Measurements from ENCODE around the gene GALNT7. TPM values are rescaled to one million over a fixed set of nuclear protein-coding genes. Genes with fewer than 3 reads are reported as not detected.

GALNT7 gene
- total RNA-seq, 4 donors from 2014 or later = 37.1 to 139 (median 96.4) TPM

DNA sequence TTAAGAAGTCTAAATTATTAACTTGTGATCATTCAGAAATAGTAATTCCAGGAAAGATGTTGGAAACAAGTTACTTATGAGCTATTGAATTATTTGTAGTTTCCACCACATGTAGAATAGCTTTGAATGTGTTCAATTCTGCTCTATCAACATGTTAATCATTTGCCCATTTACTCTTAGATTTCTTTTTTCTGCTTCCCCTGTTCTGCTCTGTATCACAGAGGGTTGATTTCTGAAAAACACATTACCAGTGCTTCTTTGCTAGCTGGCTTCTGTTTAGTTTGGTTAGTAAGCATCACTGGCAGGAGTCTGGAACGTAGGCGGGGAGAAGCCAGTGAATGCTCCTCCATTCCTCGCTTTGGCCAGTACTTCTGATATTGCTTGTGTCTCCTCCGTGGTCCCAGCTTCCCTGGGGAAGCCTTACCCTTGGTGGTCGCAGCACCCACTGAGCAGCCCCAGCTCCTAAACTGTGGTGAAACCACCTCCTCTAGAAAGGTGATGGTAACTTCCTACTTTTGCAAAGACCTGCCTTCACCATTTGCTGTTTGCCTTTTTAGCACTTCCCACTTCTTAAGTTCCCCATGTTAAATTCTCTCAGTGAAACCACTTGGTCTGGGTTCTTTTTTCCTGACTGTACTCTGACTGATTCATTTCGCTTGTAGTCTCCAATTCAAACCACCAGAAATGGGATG, 40.3 kb upstream of the GALNT7 start:
- Histone ChIP-seq H3K27me3 (no peaks in the 10 kb centered on the region), H3K4me1 (no peaks in the 10 kb centered on the region), H3K27ac (no peak overlapping the region), H3K9me3 (no peaks in the 10 kb centered on the region), H3K36me3 (no peaks in the 10 kb centered on the region), H3K4me3 (no peak overlapping the region)
- no peak for TF ChIP-seq POLR2A (IDR thresholded peaks at IDR 0.05)
- TF ChIP-seq, protein P1, sequence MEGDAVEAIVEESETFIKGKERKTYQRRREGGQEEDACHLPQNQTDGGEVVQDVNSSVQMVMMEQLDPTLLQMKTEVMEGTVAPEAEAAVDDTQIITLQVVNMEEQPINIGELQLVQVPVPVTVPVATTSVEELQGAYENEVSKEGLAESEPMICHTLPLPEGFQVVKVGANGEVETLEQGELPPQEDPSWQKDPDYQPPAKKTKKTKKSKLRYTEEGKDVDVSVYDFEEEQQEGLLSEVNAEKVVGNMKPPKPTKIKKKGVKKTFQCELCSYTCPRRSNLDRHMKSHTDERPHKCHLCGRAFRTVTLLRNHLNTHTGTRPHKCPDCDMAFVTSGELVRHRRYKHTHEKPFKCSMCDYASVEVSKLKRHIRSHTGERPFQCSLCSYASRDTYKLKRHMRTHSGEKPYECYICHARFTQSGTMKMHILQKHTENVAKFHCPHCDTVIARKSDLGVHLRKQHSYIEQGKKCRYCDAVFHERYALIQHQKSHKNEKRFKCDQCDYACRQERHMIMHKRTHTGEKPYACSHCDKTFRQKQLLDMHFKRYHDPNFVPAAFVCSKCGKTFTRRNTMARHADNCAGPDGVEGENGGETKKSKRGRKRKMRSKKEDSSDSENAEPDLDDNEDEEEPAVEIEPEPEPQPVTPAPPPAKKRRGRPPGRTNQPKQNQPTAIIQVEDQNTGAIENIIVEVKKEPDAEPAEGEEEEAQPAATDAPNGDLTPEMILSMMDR (IDR thresholded peaks at IDR 0.05) = no peak
- no peak for DNase-seq

DNA sequence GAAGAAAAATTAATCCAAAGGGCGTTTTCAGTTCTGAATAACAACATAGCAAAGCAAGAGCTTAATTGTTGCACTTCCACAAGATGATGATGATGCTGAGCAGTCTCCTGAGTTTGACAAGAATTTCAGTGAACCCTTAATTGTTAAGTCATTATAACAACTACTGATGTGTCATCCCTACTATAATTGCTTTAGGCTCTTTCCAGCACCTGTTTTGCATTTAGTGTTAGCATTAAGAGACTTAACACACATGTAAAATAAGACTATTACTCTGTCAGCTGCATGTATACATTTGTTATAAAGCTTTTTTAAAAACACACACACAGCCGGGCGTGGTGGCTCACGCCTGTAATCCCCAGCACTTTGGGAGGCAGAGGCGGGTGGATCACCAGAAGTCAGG, 37.9 kb upstream of the GALNT7 start:
- Histone ChIP-seq H3K27ac (no peak overlapping the region), H3K36me3 (no peaks in the 10 kb centered on the region), H3K27me3 (no peaks in the 10 kb centered on the region), H3K4me1 (no peaks in the 10 kb centered on the region), H3K4me3 (no peak overlapping the region), H3K9me3 (no peaks in the 10 kb centered on the region)
- DNase-seq = no peak
- TF ChIP-seq, protein P1 (IDR thresholded peaks at IDR 0.05) = no peak
- TF ChIP-seq POLR2A (IDR thresholded peaks at IDR 0.05) = no peak

DNA sequence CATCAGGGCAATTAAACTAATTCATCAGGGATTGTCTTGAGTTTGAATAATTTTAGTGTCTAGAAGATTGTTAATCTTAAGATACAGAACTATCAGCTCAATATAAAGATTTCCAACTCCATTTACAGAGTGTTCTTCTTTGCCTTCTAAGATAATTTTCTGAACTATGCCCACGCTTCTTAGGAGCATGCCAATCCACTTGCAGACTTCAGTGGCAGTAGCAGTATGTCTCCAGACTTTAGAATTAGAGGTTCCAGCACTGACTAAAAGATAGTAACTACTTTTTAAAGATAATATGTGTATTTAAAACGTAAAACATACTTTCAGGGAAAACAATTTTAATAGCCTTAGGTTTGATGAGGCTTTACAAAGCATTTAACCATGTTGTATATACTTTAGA, 34.2 kb upstream of the GALNT7 start:
- H3K4me3 ChIP-seq = no peak overlapping the region
- no peak overlapping the region for H3K27ac ChIP-seq
- no peaks in the 10 kb centered on the region for H3K4me1 ChIP-seq
- H3K36me3 ChIP-seq = no peaks in the 10 kb centered on the region
- TF ChIP-seq, protein P1 (IDR thresholded peaks at IDR 0.05) = no peak
- TF ChIP-seq POLR2A (IDR thresholded peaks at IDR 0.05) = no peak
- no peaks in the 10 kb centered on the region for H3K27me3 ChIP-seq
- no peaks in the 10 kb centered on the region for H3K9me3 ChIP-seq
- no peak for DNase-seq

DNA sequence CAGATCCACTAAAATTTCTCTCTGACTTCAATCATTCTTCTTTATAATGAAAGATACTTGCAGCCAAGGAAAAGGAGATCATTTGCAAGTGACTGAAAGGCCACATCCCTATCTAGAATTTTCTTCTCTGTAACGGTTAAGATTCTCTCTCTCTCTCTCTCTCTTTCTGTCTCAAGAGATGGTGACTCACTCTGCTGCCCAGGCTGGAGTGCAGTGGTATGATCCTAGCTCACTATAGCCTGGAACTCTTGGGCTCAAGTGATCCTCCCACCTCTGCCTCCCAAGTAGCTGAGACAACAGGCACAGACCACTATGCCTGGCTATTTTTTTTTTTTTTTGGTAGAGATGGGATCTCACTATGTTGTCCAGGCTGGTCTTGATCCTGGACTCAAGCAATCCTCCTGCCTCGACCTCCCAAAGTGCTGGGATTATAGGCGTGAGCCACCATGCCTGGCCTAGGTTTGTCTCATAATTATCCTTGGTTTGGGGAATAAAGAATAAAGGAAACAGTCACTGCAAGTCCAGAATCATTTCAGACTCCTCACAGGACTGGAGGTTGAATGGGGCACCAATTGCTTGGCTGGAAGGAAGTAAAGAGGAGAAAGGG, 33.3 kb upstream of the GALNT7 start:
- TF ChIP-seq POLR2A (IDR thresholded peaks at IDR 0.05) = no peak
- TF ChIP-seq, protein P1 (IDR thresholded peaks at IDR 0.05) = no peak
- Histone ChIP-seq H3K27me3 (no peaks in the 10 kb centered on the region), H3K9me3 (no peaks in the 10 kb centered on the region), H3K4me3 (no peak overlapping the region), H3K4me1 (no peaks in the 10 kb centered on the region), H3K36me3 (no peaks in the 10 kb centered on the region), H3K27ac (no peak overlapping the region)
- DNase-seq = no peak

DNA sequence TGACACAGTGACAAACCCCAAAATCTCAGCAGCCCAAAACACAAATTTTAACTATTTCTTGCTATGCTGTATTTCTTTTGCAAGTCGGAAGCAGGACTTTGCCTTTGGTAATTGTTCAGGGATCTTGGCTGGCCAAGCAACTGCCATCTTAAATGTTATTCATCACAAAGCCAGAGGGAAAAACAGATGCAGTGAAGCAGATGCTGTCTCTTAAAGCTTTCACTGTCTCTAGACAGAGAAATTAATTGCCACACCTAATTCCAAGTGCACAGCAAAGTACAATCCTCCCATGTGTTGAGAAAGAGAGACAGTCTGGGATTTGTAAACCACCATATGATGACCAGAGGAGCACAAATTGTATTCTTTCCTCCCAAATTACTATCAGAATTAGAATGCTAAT, 30.0 kb upstream of the GALNT7 start:
- Histone ChIP-seq H3K4me1 (no peaks in the 10 kb centered on the region), H3K4me3 (no peak overlapping the region), H3K27ac (no peak overlapping the region), H3K9me3 (no peaks in the 10 kb centered on the region), H3K27me3 (no peaks in the 10 kb centered on the region), H3K36me3 (no peaks in the 10 kb centered on the region)
- no peak for DNase-seq
- TF ChIP-seq POLR2A (IDR thresholded peaks at IDR 0.05) = no peak
- TF ChIP-seq, protein P1 (IDR thresholded peaks at IDR 0.05) = no peak

Measured in Peyer's patch (tissue), 4 donors.